Activated T-helper 9 cell treated with anti-CD3 and anti-CD28 coated beads, Interleukin-2, amount 50 U/mL, for 16 hours (primary cell): ENCODE results near the gene GRID1.
"Not testable (repeated sequence)": the region's sequence is repeated elsewhere in the genome, so short reads cannot be mapped to it uniquely, and the experiment has no call there.

Experiments used
- DNase-seq: peaks from one replicate; pipeline ENCODE4 v3.0.0-alpha.2; 2020; ENCODE audit warnings: low read depth

GRID1 gene

DNA sequence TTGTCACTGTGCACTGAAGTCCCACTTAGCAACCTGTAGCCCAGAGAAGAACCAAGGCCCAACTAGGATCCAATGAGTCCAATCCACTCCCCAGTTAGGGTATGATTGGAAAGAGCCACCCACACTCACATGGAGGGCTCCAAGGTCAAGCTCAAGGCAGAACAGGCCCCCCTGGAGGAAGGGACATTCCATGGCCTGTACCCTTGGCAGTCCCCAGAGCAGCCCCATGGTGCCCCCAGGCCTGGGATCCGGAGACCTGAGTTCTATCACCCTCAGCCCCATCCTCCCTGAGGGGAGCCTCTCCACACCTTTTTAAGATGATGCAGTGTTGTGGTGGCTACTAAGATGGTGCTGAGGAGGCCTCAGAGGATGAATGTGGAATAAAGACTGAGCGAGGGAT lies 231.4 kb downstream of the GRID1 start:
- no peak for DNase-seq

- DNase-seq, result no peak
Observed at GRCh38 chr10:86130737-86131475, 235.7 kb downstream of the GRID1 start.

DNA sequence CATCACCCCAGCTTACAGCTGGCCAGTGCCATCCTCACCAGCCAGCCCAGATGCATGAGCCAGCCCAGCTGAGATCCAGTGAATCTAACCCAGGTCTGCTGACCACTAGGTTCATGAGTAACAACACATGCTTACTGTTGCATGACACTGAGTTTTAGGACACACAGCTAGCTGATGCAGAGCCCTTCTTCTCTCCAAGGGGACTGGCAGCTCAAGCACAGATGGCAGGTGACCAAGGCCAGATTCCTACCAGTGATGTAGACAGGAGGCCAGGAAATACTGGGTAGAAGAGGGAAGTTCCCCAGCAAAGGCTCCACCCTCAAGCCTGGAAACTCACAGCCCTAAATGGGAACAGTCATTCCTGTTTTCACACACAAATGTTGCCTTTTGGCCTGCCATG lies 236.6 kb downstream of the GRID1 start:
- DNase-seq, result no peak

DNA sequence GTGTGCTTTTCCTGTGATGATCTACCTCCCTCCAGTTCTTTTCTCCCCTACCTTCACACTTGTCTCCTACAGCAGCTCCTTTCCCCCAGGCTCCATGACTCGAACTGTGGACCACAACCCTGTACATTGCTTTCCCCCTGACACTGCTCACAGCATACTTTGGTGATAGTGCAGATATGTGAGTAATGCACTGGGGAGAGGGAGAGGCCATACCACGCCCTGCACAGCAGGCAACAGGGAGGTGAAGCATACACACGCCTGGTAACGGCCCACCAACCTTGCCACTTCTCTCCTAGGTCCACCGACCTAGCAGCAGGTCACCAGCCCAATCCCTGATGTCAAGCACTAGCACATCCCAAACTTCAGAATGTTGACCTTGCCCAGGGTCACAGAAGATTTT lies 238.2 kb downstream of the GRID1 start:
- DNase-seq, result no peak

DNA sequence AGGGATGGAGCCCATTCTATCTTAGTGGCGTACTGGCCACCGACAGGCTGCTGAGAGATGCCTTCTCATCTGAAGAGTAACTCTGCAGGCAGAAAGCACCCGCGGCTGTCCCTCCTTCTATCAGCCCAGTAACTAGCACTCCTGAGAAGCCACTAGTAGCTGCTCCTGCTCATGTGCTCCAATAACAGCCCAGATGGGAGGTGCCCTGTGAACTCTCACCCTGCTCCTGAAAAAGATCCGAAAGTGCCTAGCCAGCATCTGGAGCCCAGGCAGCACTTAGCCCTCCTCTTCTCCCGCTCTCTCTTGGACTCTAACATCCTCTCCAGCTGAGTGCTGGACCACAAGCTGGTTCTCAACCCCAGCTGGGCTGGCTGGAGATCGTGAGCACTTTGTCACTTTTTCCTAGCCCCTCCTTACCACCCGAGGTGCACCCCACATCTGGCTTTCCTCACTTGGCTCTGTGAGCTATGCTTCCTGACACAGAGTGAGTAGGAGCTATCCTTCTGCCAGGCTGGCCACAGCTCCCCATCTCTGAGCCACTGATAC lies 239.2 kb downstream of the GRID1 start:
- no peak for DNase-seq

DNA sequence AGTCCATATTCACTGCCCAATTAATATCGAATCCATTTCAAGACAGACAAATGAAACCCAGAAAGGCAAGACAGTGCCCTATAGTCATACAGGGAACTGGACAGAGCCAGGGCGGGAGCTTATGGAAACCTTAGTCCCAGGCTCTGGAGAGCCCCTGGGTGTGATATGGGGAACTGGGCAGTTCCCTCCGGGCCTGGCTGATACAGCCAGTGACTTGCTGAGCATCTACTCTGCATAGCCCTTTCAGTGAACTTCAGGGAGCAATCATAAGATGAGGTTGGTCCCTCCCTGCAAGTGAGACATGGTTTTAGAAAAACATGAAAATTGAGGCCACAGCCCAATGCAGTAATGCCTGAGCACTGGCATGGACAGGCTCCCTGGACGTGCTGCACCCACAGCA lies 241.9 kb downstream of the GRID1 start:
- DNase-seq, result no peak

GRCh38 chr10:86123715-86124114 lies 242.9 kb downstream of the GRID1 start:
- no peak for DNase-seq

DNA sequence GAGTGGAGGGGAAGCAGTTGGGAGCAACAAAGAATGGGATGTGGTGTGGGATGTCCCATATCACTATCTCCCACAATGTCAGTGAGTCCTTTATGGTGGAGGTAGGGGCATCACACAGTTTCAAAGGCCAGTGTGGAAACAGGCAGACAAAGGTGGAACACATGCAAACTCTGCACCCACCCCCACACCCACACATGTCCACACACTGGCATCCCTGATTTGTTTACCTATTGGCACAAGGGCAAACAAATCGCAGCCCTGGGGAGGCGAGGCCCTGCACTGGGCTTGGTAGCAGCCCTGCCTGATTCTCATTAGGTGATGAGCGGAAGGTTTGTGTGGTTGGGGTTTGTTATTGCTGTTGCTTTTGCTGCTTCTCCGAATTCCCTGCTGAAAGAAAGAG lies 243.3 kb downstream of the GRID1 start:
- DNase-seq, result no peak

- DNase-seq, result no peak
Observed at GRCh38 chr10:86122646-86123045, 243.9 kb downstream of the GRID1 start.

DNA sequence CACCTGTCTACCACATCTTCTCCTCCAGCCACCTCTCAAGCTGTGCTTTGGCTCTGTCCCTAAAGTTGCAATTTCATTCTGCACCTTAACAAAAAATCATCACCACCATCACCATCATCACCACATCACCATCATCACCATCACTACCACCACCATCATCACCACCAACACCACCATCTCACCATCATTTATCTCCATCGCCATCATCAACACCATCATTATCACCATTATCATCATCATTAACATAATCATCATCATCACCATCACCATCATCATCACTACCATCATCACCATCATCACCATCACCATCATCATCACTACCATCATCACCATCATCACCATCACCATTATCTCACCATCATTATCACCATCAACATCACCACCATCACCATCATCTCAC lies 245.4 kb downstream of the GRID1 start:
- no peak for DNase-seq

DNA sequence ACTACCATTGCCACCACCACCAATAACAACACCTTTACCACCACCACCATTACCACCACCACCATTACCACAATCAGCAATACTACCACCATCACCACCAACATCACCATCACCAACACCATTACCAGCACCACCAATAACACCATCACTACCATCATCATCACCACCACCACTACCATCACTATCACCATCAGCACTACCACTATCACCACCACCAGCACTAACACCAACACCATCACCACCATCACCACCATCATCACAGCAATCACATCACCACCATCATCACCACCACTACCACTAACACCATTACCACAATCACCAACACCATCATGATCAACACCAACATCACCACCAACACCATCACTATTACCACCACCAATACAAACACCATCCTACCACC lies 249.5 kb downstream of the GRID1 start:
- DNase-seq, result no peak

GRCh38 chr10:86113983-86114382 lies 252.6 kb downstream of the GRID1 start:
- no peak for DNase-seq

DNA sequence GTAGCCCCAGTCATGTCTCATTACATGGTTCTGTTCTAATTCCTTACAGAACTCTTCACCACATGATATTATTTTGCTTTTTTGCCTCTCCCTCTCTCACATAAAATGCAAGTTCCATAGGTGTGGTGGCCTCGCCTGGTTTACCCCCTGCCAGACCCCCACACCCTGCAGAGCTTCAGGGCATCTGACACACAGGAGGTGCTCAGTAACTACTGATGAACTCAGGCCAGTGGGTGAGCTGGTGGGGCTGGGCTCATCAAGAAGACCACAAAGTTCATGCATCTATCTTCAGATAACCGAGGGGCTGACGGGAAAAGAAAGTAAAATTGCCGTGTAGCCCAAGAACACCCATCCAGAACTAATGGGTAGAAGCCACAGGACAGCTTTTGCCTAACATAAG lies 253.1 kb downstream of the GRID1 start:
- DNase-seq, result no peak

- no peak for DNase-seq
Observed at GRCh38 chr10:86113044-86113443, 253.6 kb downstream of the GRID1 start.

GRCh38 chr10:86111902-86112545 lies 254.6 kb downstream of the GRID1 start:
- no peak for DNase-seq

DNA sequence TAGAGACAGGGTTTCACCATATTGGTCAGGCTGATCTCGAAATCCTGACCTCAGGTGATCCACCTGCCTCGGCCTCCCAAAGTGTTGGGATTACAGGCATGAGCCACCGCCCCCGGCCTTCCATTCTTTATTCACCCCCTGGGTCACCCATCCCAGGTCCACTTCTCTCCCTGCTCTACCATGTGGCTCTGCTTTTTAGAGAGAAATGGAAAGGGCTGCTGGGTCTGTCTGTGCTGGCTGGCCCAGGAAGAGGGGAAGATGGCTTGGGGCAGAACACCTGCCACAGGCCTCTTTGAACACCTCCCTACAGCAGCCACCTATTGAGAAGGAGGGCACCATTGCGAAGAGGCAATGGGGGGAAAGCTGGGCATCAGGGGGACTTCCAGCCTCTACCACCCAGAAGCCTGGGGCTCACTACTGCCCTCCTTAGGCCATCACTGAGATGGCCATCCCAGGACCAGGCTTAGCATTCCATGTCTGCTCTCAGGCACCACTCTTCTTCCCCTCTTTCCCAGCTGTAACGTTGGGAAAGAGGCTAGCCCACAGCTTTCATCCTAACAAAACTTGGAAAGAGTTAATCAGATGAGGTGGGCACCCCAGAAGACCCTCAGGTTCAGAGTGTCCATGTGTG lies 256.3 kb downstream of the GRID1 start:
- no peak for DNase-seq

- no peak for DNase-seq
Observed at GRCh38 chr10:86109421-86109820, 257.2 kb downstream of the GRID1 start.

- no peak for DNase-seq
Observed at GRCh38 chr10:86108696-86109095, 257.9 kb downstream of the GRID1 start.

DNA sequence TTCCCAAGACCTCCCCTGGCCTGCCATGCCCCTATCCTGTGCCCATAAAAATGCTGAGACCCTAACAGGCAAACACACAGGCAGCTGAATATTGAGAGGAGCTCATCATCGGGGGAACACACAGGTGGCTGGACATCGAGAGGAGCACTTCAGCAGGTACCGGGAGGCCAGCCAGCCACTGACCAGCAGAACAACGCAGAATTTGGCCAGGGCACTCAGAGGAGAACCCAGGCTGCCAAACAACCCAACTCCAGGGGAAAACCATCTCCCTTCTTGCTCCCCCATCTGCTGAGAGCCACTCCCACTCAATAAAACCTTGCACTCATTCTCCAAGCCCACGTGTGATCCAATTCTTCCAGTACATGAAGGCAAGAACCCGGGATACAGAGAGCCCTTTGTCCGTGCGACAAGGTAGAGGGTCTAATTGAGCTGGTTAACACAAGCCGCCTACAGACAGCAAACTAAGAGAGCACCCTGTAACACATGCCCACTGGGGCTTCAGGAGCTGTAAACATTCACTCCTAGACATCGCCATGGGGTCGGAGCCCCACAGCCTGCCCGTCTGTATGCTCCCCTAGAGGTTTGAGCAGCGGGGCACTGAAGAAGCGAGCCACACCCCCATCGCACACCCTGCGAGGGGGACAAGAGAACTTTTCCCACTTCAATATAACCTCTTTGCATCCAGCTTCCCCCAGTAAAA lies 258.8 kb downstream of the GRID1 start:
- DNase-seq, result not testable (repeated sequence)

DNA sequence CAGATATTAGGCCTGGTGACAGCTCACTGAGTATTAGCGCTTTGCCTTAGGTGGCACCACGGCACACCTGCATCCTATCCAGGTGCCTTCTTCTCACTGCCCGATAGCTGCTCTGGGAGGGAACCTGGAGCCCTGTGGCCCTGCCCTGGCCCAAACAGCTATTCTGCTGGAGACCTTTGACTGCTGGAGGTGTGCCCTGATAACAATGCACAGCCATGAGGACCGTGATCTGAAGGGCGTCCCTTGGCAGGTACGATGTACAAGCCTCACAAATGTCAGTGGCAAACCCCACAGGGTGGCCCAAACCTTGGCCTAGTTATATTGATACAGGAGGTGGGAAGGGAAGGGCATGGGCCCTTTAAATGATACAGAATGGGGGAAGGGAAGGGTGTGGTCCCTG lies 259.5 kb downstream of the GRID1 start:
- no peak for DNase-seq

DNA sequence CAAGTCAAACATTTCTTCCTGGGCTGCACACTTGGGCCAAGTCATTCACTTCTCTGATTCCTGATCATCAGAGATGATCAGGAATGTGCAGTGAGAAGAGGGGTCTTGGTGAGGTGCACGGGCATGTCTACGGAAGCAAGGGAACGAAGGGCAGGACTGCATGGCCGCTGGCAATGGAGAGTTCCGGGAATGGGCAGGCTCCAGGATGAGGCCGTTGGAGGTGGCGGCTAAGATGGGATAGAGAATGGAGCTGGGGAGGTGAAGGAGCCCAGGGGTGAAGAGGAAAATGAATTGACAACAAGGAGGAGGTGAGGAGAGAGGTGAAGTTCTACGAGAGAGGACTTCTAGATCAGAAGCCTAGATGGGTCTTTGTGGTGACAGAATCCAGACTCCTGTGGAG lies 260.0 kb downstream of the GRID1 start:
- DNase-seq, result no peak

DNA sequence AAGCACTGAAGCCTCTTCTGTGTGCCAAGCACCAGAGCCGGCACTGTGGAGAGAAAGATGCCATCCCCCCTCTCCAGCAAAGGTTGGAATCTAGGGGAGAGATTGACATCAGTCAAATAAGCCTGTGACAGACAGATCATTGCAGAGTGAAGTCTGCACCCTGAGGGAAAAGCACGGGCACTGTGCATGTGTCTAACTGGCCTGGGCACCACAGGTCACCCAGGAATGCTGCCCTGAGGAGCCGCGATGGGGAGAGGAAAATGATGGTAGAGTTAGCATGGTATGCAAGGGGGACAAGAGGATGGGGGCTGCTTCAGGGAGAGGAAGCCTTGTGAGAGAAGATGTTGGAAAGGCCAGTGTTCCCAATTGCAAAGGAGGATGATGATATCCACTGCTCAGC lies 261.0 kb downstream of the GRID1 start:
- DNase-seq, result no peak

GRCh38 chr10:86105181-86105580 lies 261.4 kb downstream of the GRID1 start:
- DNase-seq, result no peak
